Renal cortex interstitium (tissue), 15 donors: ENCODE results near the gene MON1B. TPM values are rescaled to one million over a fixed set of nuclear protein-coding genes. Genes with fewer than 3 reads are reported as not detected.
"Not testable (repeated sequence)": the region's sequence is repeated elsewhere in the genome, so short reads cannot be mapped to it uniquely, and the experiment has no call there.

Experiments used
- DNase-seq, 11 donors: peaks; one replicate each; pipeline ENCODE4 v3.0.0-alpha.2; 2013; ENCODE audit warnings: low read depth in 9 of 11, low spot score in 4 of 11; ENCODE audit errors: extremely low read depth in 1 of 11
- long read RNA-seq, 16 experiments: transcript quantifications; one replicate each; lab custom pipeline, GENCODE V29; 2026
- polyA plus RNA-seq, 3 donors: library from polyadenylated mRNA; unstranded; fragments of 120-200 nt; gene quantifications; one replicate each; pipeline ENCODE4 v1.2.1, GENCODE V29; 2013; ENCODE audit not compliant: insufficient read length in 3 of 3

Gene MON1B
- 10 to 100 TPM; 24.4 to 29.8 (median 27.0) TPM for polyA plus RNA-seq
- long read RNA-seq, donor 1, full-length matches to known transcripts: 4 of 4 reads
- long read RNA-seq, donor 1, partial matches to known transcripts: 0 of 4 reads
- long read RNA-seq, donor 1, other reads (novel, unspliced or antisense): 0 of 4 reads
- long read RNA-seq, donor 2, full-length matches to known transcripts: 9 of 19 reads
- long read RNA-seq, donor 2, partial matches to known transcripts: 10 of 19 reads
- long read RNA-seq, donor 2, other reads (novel, unspliced or antisense): 0 of 19 reads
- long read RNA-seq, donor 3, full-length matches to known transcripts: 7 of 7 reads
- long read RNA-seq, donor 3, partial matches to known transcripts: 0 of 7 reads
- long read RNA-seq, donor 3, other reads (novel, unspliced or antisense): 0 of 7 reads
- long read RNA-seq, donor 4, full-length matches to known transcripts: 13 of 19 reads
- long read RNA-seq, donor 4, partial matches to known transcripts: 6 of 19 reads
- long read RNA-seq, donor 4, other reads (novel, unspliced or antisense): 0 of 19 reads
- long read RNA-seq, donor 5: 0 reads
- long read RNA-seq, donor 6, full-length matches to known transcripts: 9 of 9 reads
- long read RNA-seq, donor 6, partial matches to known transcripts: 0 of 9 reads
- long read RNA-seq, donor 6, other reads (novel, unspliced or antisense): 0 of 9 reads
- long read RNA-seq, donor 7, full-length matches to known transcripts: 9 of 9 reads
- long read RNA-seq, donor 7, partial matches to known transcripts: 0 of 9 reads
- long read RNA-seq, donor 7, other reads (novel, unspliced or antisense): 0 of 9 reads
- long read RNA-seq, donor 8: 0 reads
- long read RNA-seq, donor 9, full-length matches to known transcripts: 5 of 5 reads
- long read RNA-seq, donor 9, partial matches to known transcripts: 0 of 5 reads
- long read RNA-seq, donor 9, other reads (novel, unspliced or antisense): 0 of 5 reads
- long read RNA-seq, donor 10, full-length matches to known transcripts: 8 of 15 reads
- long read RNA-seq, donor 10, partial matches to known transcripts: 7 of 15 reads
- long read RNA-seq, donor 10, other reads (novel, unspliced or antisense): 0 of 15 reads
- long read RNA-seq, donor 11, full-length matches to known transcripts: 8 of 8 reads
- long read RNA-seq, donor 11, partial matches to known transcripts: 0 of 8 reads
- long read RNA-seq, donor 11, other reads (novel, unspliced or antisense): 0 of 8 reads
- long read RNA-seq, donor 12, full-length matches to known transcripts: 2 of 2 reads
- long read RNA-seq, donor 12, partial matches to known transcripts: 0 of 2 reads
- long read RNA-seq, donor 12, other reads (novel, unspliced or antisense): 0 of 2 reads
- long read RNA-seq, donor 13: 0 reads
- long read RNA-seq, donor 14, full-length matches to known transcripts: 12 of 12 reads
- long read RNA-seq, donor 14, partial matches to known transcripts: 0 of 12 reads
- long read RNA-seq, donor 14, other reads (novel, unspliced or antisense): 0 of 12 reads
- long read RNA-seq, donor 15, full-length matches to known transcripts: 4 of 4 reads
- long read RNA-seq, donor 15, partial matches to known transcripts: 0 of 4 reads
- long read RNA-seq, donor 15, other reads (novel, unspliced or antisense): 0 of 4 reads
- long read RNA-seq, donor 16, full-length matches to known transcripts: 19 of 19 reads
- long read RNA-seq, donor 16, partial matches to known transcripts: 0 of 19 reads
- long read RNA-seq, donor 16, other reads (novel, unspliced or antisense): 0 of 19 reads

DNA sequence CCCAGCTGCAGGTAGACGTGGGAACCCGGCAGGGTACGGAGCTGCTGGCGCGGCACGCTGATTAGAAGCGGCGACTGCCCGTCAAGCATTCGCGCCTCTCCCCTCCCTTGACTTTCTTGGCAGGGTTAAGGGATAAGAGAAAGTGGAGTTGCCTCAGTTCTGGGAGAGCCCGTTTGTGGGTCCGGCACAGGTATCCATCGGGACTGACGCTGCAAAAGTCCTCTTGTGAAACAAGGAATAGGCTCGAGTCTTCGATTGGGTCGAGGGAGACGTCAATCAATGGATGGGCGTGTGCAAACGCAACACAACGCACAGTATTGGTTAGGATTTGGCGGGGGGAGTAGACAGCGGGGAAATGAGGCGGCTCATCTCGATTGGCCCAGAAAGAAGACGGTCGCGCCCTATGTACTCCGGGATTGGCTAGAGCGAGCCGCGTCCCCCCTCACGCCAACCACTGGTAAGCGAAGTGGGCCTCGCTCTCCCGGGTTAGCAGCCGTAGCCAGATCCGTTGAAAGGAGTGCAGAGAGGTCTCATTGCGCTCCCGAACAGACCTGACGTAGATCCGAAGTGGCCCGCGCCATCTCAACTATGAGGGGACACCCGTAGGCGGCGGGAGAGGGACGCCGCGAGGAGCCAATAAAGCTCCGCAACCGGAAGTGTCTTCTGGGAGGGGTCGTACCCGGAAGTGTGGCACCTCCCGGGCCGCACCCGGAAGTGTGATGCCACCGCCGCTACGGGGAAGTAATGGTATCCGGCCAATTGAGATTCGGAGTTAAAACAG is at the start of gene MON1B:
Gene MON1B, plus strand, starts transcription at position 713 of the 781 bp plus-strand sequence. CDS start 296 bp downstream, outside the sequence.
- DNase-seq: peak; percentile 95 to 99 (median 97)

DNA sequence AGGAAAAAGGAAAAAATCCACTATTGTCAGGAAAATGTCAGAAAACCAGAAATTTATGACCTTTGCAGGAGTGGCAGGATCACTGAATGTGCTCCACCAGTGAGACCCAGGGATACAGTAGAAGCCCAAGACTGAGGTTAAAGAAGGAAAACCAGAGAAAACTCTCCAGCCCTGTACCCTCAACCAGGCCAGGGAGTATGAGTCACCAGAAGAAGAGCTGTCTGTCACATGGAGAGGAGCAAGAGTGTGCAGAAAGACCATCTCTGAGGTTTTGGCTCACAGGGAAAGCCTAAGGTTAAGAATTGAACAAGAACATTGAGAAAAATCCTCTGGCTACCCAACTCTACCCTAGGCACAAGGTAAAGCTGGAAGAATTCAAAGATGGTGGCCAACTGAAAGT is 47.6 kb upstream of the MON1B start:
- no peak for DNase-seq

DNA sequence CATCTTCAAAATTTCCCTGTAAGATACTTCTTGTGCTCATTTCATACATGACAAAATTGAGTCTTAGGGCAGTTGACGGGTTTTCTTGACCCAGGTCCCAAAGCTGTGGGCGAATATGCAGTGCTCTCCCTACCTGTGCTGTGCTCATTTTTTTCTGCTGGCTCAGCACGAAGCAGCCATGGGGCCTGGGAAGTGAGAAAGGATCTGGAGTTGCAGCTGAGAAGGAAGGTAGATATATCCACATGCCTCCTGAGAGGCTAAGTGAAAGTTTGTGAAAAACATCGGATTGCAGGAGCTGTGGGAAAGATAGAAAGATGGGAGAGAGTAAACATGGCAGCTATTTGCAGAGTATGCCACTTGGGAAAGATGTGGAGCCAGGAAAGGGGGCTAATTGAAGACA is 42.9 kb upstream of the MON1B start:
- DNase-seq: no peak

DNA sequence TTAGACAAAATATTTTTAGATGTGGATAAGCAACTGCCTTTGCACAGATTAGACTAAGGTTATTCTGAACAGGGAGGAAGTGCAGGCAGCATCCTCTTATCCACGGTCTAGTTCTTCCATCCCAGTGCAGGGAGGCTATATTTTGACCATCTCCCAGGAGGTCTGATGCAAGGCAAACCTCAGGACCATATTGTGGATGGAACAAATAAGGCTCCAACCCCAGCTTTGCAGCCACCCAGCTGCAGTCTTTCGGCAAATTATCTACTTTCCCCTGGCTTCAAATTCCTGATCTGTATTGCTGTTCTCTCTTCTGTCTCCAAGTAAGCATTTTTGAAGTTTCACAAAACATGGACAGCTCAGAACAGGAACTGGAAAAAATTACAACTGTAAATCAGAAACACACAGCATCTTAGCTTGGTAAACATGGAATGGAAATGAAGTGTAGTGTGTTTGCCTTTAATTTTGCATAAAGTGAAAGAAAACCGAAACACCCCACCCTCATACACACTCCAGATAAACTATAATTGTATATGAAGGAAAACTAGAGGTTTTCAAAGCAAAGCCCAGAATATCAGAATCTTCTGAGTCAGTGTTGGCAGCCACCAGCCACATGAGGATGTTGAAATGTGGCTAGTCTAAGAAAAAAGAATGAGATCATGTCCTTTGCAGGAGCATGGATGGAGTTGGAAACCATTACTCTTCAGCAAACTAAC is 33.5 kb upstream of the MON1B start:
- DNase-seq: no peak

DNA sequence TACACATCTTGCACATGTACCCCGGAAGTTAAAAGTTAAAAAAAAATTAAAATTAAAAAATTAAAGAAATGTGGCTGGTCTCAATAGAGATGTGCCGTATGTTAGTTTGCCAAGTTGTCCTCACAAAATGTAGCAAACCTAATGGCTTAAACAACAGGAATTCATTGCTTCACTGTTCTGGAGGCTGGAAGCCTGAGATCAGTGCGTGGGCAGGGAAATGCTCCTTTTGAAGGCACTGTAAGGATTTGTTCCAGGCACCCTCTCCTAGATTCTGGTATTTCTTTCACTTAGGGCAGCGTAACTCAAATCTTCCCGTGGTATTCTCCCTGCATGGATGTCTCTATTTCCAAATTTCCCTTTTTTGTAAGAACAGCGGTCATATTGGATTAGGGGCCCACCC is 32.7 kb upstream of the MON1B start:
- no peak for DNase-seq

DNA sequence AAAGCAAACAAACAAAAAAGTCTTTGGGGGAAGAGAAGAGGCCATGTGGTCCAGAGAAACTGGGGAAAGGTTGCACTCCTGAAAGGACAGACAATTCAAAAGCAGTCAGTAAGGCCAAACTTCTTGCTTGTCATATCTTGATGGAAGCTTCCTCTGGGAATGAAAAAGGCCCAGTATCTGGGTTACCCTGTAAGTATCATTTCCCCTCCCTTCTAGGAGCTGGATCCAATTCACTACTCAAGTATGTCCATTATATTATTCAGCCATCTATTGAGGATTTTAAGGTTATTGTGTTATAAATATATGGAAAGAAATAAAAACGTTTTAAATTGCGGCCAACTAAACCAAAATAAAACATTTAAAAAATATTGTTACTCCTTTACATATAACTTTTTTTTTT is 26.0 kb upstream of the MON1B start:
- DNase-seq: no peak

DNA sequence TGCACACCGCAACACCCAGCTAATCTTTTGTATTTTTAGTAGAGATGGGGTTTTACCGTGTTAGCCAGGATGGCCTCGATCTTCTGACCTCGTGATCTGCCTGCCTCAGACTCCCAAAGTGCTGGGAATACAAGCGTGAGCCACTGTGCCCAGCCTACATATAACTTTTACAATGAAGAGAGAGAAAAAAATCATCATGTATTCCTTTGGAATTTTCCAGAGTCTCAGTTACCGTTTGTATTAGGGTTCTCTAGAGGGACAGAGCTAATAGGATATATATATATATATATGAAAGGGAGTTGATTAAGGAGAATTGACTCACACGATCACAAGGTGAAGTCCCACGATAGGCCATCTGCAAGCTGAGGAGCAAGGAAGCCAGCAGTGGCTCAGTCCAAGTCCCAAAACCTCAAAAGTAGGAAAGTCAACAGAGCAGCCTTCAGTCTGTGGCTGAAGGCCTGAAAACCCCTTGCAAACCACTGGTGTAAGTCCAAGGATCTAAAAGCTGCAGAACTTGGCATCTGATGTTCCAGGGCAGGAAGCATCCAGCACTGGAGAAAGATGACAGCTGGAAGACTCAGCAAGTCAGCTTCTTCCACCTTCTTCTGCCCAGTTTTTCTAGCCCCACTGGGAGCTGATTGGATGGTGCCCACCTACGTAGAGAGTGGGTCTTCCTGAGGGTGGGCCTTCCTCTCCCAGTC is 25.3 kb upstream of the MON1B start:
- not testable (repeated sequence) for DNase-seq

DNA sequence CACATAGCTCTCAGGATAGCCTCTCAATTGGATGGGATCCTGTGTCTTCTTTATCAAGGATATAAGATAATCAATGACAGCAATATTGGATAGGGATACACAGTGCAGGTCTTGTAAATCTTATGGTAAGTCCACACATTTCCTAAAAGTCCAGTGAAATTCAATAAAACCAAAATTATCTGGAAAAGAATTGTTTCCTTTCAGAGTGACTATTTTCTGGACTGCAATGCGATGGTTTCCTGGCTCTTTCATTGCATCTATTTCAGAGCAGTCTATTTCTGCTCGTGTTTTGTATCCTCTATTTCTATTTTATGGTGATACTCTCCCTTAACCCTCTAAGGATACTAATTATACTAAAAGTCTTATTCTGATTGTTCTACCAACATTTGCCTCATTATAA is 24.3 kb upstream of the MON1B start:
- no peak for DNase-seq

DNA sequence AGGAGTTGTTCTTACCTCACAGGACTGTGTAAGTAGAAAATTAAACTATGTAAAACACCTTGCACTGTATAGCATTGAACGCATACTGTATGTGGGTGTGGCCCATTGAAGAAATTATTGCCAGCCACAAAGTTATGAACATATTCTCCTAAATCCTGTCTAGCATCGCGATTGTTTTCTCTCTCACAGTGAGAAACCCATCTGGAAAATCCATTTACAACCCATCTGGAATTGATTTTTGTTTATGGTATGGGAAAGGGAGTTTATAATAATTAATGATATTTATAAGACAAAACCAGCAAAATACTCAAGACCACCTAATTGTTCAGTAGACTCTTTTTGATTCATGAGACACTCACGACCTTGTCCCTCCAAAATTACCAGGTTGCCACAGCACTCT is 22.1 kb upstream of the MON1B start:
- DNase-seq: no peak

DNA sequence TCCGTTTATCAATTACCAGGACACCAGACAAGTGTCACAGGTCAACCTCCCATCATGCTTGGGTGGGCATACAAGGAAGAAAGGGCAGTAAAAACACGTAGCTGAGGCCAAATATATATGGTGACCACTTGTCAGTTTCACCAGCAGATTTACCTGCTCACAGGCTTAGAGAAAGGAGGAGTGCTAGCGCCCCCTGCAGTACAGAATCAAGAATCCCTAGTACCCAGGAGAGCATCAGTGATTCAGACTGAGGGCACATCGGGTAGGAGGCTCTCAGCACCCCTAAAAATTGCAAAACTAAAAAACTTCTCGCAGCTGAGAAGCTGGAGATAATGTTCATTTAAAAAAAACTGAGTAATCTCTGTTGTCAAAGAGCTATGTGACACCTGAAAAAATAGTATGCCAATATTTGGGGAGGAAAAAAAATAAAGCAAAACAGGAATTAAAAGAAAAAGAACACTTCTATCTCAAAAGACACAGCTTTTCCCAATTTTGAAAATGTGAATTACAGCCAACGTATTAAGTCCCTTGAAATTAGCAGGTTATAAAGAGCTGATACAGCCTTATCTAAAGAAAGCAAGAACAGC is 21.2 kb upstream of the MON1B start:
- DNase-seq: peak in 6 of 11 donors; percentile 12 to 35 (median 22)

DNA sequence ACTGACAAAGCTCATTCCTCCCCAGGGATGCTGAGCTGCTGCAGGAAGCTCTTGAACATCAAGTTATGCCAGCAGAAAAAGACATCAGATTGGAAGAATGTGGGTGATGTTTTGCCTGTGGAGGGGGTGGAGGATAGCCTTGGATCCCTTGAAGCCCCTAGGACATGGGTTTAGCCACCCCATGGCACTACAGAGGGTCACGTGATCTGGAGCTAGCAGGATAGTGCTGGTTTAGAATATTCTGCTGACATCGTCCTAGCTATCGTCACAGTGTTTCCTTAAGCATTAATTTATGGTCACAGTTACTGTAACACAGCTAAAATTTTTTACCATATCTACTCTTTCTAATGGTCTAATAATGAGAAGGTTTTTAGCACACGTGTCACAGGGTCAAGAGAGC is 20.2 kb upstream of the MON1B start:
- no peak for DNase-seq

DNA sequence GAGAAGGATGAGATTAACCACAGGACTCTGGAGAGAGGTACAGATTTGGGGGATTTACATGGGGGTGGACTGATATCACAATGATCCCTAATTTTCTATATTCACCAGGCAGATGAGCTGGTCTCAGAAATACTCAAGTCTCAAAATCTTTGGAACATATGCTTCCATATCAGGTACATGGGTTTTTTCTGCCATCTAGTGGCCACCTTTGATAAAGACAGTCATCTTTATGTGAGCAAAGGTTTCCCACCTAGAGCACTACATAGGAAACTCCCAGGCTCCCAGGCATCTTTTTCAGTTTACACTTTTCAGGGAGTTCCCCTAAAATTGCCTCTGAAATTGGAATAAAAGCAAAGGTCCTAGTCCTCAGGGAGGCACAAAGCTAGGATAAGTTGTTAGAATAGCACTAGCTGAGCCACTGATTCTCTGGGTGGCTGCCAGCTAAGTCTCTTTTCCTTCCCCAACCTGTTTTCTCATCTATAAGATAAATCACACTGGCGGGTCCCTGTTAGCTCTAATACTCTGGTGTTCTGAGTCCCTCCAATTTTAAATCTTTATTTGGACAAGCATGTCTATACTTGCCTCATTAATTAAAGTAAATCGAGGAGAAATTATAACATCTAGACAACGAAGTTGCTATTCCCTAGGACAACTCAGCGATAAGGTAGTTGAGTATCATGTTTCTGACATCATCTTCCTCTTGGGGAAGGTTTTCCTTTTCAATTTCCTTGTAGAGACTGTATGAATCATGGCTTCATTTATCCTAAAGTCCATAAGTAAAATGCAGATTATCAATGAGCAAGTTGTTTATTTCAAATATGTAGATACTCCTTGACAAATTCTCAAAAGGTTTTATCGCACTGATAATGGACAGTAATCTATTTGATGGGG is 19.0 kb upstream of the MON1B start:
- DNase-seq: peak; percentile 34 to 72 (median 49)

DNA sequence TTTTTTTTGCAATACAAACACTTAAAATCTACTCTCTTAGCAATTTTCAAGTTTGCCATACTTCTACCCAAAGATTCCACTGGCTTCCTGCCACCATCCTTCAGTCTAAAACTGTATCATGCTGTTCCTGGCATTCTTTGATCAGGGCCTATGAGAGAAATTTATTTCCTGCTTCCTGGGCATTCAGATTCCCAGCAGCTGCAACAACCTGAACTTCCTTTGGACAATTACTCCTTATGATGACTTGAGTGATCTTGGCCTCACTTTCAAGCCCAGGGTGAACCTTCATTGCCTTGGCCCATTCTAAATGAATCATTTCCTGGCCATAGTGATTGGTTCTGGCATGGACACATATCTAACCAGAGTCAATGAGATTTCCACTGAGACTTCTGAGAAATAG is 18.0 kb upstream of the MON1B start:
- no peak for DNase-seq

DNA sequence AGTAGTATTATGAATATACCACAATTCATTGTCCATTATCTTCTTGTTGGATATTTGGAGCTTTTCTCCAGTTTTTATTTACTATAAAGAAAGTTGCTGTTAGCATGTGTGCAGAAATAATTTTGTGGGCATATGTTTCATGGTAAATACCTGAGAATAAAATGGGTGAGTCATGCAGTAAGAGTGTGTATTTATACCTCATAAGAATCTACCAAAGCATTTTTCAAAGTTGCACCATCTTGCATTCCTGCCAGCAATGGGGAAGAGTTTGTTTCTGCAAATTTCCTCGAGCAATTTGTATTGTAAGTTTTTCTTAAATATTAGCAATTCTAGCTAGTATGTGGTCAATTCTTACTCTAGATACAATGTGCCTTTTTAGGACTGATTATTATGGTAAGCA is 7.9 kb upstream of the MON1B start:
- no peak for DNase-seq

DNA sequence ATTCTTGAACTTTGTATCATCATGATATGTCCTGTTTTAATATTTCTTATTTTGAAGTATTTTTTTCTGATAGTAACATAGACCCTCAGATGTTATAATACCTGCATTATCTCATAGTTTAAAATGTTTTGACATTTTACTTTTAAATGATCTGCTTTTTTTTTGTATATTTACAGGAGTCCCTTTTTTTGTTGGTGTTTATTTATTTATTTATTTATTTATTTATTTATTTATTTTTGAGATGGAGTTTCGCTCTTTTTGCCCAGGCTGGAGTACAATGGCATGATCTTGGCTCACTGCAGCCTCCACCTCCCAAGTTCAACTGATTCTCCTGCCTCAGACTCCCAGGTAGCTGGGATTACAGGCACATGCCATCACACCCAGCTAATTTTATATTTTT is 4.7 kb upstream of the MON1B start:
- DNase-seq: not testable (repeated sequence)
